Dedifferentiated amniotic fluid mesenchymal stem cell (primary cell): ENCODE measurements around the gene PLCB3.

Source experiments
- DNase-seq: peaks from one replicate; pipeline ENCODE4 v3.0.0-alpha.2; 2016; ENCODE audit errors: extremely low spot score

Gene PLCB3

GRCh38 chr11:64266339-64266738 is 15.0 kb downstream of the PLCB3 start:
- no peak for DNase-seq

- no peak for DNase-seq
Observed at GRCh38 chr11:64267207-64267945, 16.0 kb downstream of the PLCB3 start.

GRCh38 chr11:64268025-64268892 is 16.9 kb downstream of the PLCB3 start:
- DNase-seq = no peak

GRCh38 chr11:64268893-64269539 is 17.7 kb downstream of the PLCB3 start:
- no peak for DNase-seq

GRCh38 chr11:64269540-64270220 is 18.4 kb downstream of the PLCB3 start:
- peak; percentile 100 for DNase-seq

- DNase-seq = no peak
Observed at GRCh38 chr11:64275031-64275800, 23.9 kb downstream of the PLCB3 start.

GRCh38 chr11:64275841-64276240 is 24.5 kb downstream of the PLCB3 start:
- DNase-seq = no peak

GRCh38 chr11:64276653-64277431 is 25.5 kb downstream of the PLCB3 start:
- DNase-seq = no peak

- no peak for DNase-seq
Observed at GRCh38 chr11:64278576-64279190, 27.4 kb downstream of the PLCB3 start.

GRCh38 chr11:64281957-64282770 is 30.8 kb downstream of the PLCB3 start:
- DNase-seq = no peak

- no peak for DNase-seq
Observed at GRCh38 chr11:64283092-64283491, 31.8 kb downstream of the PLCB3 start.

- DNase-seq = peak; percentile 91
Observed at GRCh38 chr11:64284048-64284961, 33.0 kb downstream of the PLCB3 start, which contains the start of gene BAD. BAD (minus strand) TSS chr11:64284665; CDS start chr11:64284368, 297 bp downstream.

- DNase-seq = peak; percentile 39
Observed at GRCh38 chr11:64284962-64285884, 33.9 kb downstream of the PLCB3 start, which contains the start of gene GPR137. GPR137 (plus strand) TSS chr11:64285848; CDS start chr11:64286525, 677 bp downstream.

- no peak for DNase-seq
Observed at GRCh38 chr11:64285885-64286800, 34.8 kb downstream of the PLCB3 start.

- DNase-seq = no peak
Observed at GRCh38 chr11:64286801-64287159, 35.5 kb downstream of the PLCB3 start.
